ENCODE measurements around the gene SF3B1.
"Not testable (repeated sequence)": the region's sequence is repeated elsewhere in the genome, so short reads cannot be mapped to it uniquely, and the experiment has no call there.

The SF3B1 gene

DNA sequence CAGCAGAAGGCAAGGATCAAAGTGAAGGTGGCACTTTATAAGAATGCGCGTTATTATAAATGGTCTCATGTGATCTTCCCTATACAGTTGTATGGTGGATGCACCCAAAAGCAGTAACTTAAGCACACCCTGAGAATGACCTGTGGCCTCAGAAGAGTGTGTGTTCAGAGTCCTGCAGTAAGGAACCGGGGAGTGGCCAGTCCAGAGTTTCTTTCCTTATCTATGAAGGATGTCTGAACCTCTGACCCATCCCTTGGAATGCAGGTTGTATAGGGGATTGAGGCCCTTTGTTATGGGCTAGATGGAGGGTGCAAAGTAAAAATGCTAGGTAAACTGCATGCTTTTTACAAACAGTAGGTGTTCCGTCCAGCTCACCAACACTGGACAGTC, 80.7 kb downstream of the SF3B1 start:
- Histone ChIP-seq H3K27ac (no peak overlapping the region), H3K4me3 (no peak overlapping the region)
- TF ChIP-seq, protein P1, sequence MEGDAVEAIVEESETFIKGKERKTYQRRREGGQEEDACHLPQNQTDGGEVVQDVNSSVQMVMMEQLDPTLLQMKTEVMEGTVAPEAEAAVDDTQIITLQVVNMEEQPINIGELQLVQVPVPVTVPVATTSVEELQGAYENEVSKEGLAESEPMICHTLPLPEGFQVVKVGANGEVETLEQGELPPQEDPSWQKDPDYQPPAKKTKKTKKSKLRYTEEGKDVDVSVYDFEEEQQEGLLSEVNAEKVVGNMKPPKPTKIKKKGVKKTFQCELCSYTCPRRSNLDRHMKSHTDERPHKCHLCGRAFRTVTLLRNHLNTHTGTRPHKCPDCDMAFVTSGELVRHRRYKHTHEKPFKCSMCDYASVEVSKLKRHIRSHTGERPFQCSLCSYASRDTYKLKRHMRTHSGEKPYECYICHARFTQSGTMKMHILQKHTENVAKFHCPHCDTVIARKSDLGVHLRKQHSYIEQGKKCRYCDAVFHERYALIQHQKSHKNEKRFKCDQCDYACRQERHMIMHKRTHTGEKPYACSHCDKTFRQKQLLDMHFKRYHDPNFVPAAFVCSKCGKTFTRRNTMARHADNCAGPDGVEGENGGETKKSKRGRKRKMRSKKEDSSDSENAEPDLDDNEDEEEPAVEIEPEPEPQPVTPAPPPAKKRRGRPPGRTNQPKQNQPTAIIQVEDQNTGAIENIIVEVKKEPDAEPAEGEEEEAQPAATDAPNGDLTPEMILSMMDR (IDR thresholded peaks at IDR 0.05): no peak
- no peak for DNase-seq (ENCODE audit: low spot score)

DNA sequence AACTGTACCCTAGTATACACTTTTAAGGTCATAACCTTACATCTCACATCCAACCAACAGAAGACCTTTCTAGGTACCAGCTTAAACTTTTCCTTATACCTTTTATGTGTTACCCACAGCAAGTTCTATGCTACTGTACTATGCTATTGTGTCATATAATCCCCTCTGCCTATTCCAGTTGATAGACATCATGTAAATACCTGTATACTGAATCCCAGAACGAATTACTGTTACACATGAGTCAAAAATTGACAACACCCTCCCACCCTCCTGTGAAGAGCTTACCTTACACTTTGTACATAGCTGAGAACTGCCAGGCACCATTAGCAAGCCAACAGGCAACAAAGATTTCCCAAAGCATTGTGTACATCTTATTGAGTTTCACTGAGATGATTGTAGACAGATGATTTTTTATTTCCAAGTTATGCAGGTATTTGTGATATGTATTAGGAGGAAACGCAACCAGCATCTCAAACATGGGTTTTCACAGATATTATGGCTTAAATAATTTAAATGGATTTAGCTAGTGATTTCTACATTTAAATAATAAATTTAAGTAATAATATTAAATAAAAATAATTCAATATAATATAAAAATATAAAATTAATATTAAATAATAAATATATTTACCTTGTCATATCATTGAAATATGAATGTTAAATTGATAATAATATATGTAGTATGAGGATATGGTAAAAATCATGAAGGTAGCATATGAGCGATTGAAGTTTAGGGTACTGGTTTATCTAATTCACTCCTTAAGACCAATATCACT, 81.2 kb downstream of the SF3B1 start:
- H3K27ac ChIP-seq: no peak overlapping the region
- TF ChIP-seq, protein P1 (IDR thresholded peaks at IDR 0.05): no peak
- DNase-seq (ENCODE audit: low spot score): no peak
- no peak overlapping the region for H3K4me3 ChIP-seq

DNA sequence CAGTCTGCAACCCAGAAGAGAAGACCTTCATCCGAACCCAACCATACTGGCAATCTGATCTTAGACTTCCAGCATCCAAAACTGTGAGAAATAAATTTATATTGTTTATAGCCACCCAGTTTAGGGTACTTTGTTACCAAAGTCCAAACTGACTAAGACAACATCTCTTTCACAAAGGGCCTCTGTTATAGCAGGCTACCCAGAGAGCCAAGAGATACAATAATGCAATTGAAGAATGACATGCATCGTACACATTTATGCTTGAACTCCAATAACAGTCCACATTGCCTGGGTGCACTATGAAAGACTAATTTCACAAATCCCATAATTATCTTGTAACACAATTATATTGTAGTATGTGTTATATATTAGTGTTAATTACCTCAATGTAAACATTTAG, 85.1 kb downstream of the SF3B1 start:
- no peak overlapping the region for H3K4me3 ChIP-seq
- H3K27ac ChIP-seq: no peak overlapping the region
- TF ChIP-seq, protein P1 (IDR thresholded peaks at IDR 0.05): no peak
- no peak for DNase-seq (ENCODE audit: low spot score)

DNA sequence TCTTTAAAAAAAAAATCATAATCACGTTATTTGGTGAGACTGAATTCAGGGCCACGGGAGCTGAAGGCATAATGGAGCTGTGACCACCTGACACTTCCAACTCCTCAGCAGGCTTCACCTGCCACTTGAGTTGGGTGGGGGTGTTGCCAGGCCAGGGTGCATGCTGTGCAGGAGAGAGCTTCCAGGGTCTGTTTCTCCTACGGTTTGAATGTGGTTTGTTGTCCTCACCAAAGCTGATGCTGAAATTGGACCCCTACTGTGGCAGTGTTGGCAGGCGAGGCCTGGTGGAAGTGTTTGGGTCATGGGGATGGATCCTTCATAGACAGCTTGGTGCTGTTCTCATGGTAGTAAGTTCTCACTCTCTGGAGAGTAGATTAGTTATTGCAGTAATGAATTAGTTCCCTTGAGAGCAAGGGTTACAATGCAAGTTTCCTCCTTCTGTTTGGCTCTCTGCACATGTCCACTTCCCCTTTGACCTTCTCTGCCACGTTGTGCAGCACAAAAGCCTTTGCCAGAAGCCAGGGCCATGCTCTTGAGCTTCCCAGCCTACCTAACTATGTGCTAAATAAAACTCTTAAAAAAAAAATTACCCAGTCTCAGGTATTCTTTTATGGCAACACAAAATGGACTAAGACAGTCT, 86.0 kb downstream of the SF3B1 start:
- TF ChIP-seq, protein P1 (IDR thresholded peaks at IDR 0.05): no peak
- H3K4me3 ChIP-seq: no peak overlapping the region
- no peak for DNase-seq (ENCODE audit: low spot score)
- H3K27ac ChIP-seq: no peak overlapping the region

DNA sequence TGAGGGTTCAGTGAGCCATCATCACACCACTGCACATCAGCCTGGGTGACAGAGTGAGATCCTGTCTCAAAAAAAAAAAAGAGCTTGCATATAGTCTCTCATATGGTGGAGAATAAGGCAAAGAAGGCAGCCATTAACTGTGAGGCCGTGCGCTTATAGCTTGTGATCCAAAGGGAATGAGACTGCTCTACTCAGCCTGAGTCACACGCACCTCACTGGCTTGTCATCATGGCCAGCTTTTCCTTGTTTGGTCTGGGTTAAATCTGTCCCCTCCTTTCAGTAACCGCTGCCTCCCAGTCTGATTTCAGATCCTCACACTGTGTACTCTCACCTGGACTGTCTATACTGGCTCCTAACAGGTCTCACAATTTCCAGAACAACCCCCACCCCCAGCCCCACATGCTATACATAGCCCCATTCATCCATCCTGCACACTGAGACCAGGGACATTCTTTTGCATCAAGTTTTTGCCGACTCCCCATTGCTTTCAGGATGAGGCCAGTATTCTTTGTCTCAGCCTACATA, 88.9 kb downstream of the SF3B1 start:
- no peak overlapping the region for H3K27ac ChIP-seq
- no peak for DNase-seq (ENCODE audit: low spot score)
- TF ChIP-seq, protein P1 (IDR thresholded peaks at IDR 0.05): no peak

DNA sequence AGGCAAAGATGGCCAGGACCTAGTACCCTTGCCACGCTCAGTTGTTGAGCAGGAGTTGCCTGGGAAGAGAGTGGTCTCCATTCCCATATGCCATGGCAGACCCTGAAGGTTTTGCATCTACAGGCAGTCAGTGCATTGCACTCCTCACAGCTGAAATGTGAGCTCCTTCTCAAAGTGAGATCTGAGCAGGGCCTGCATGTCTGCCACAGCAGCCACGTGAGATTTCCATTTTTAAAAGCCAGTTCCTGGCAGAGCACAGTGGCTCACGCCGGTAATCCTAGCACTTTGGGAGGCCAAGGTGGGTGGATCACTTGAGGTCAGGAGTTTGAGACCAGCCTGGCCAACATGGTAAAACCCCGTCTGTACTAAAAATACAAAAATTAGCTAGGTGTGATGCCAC, 90.9 kb downstream of the SF3B1 start:
- H3K27ac ChIP-seq; DNase-seq (ENCODE audit: low spot score); H3K4me3 ChIP-seq: not testable (repeated sequence)

More for the DNA sequence above, 88.9 kb downstream of the SF3B1 start:
- H3K4me3 ChIP-seq: no peak overlapping the region

DNA sequence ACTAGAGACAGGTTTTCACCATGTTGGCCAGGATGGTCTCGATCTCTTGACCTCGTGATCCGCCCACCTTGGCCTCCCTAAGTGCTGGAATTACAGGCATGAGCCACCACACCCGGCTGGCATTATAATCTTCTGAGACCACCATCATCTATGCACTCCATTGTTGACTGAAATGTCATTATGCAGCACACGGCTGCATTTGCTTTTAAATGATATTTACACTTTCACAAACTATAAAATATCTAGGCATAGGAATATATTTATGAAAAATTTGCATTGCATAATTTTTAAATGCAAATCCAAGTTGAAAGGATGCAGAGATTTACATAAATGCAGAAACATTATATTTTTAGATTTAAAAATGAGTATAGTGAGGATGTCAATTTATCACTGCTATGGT, 94.2 kb downstream of the SF3B1 start:
- TF ChIP-seq, protein P1 (IDR thresholded peaks at IDR 0.05): no peak
- no peak overlapping the region for H3K27ac ChIP-seq
- no peak overlapping the region for H3K4me3 ChIP-seq
- no peak for DNase-seq (ENCODE audit: low spot score)
